Right lobe of liver (tissue), 6 donors: ENCODE results near the gene CAPN5. TPM values are rescaled to one million over a fixed set of nuclear protein-coding genes. Genes with fewer than 3 reads are reported as not detected.

Experiments used
- ATAC-seq, 4 donors: fragments of 200-7000 bp; cut with Tn5 transposase; one replicate each; pipeline ENCODE4 v1.9.1; 2020; ENCODE audit warnings: mild to moderate bottlenecking in 4 of 4, moderate library complexity in 4 of 4
- DNase-seq, 3 donors: peaks; one replicate each; pipeline ENCODE4 v3.0.0-alpha.2; 2020
- H3K27ac ChIP-seq, 3 donors: fragments of 200-600 bp; one replicate each; pipeline ENCODE4 v1.8.0; 2022
- H3K27me3 ChIP-seq, 2 donors: fragments of 200-600 bp; one replicate each; pipeline ENCODE4 v1.8.0; 2022
- H3K36me3 ChIP-seq, 4 donors: fragments of 200-600 bp; sonication (generic) in 1 of 4; one replicate each; pipeline versions ENCODE4 v1.5.1 to v1.8.0; 2017 to 2022; ENCODE audit warnings: control low read depth in 1 of 4
- H3K4me1 ChIP-seq, 4 donors: fragments of 200-600 bp; sonication (generic) in 1 of 4; one replicate each; pipeline versions ENCODE4 v1.5.1 to v1.8.0; 2017 to 2022; ENCODE audit warnings: control low read depth in 1 of 4
- H3K4me3 ChIP-seq, 3 donors: fragments of 200-600 bp; one replicate each; pipeline ENCODE4 v1.8.0; 2022
- H3K9me3 ChIP-seq, 4 donors: fragments of 200-600 bp; sonication (generic) in 1 of 4; one replicate each; pipeline versions ENCODE4 v1.5.1 to v1.8.0; 2017 to 2022; ENCODE audit warnings: control low read depth in 1 of 4
- POLR2A ChIP-seq: fragments of 450-650 bp; IDR thresholded peaks from one replicate; pipeline ENCODE4 v1.6.1; 2017; ENCODE audit warnings: antibody characterized with exemption, mild to moderate bottlenecking
- WGBS: methylation state at CpG from one replicate; pipeline ENCODE4 v1.1.6; 2018; ENCODE audit warnings: low coverage, low lambda C conversion rate; ENCODE audit not compliant: insufficient coverage; ENCODE audit errors: missing lambda C conversion rate; 5-methylcytosine and 5-hydroxymethylcytosine counted together
- intact Hi-C, 2 donors: fragments of 100-400 bp; cut with DNase I; formaldehyde crosslinking; loops; one replicate each; pipeline versions ENCODE4 v1.11.2 to v1.14.1; 2022
- total RNA-seq, 6 experiments: library from RNA; depleted of rRNA in 2 of 6; stranded (reverse); fragments of >200 nt in 2 of 6; fragmentation: NEBNext Ultra II Directional in 3 of 6; extraction: Animal tissue kit (Norgen Biotek cat#: 25700) in 3 of 6; gene quantifications; one replicate each; pipeline versions ENCODE4 v1.1.0 to v1.2.4, GENCODE V29; 2016 to 2023
- TF ChIP-seq, protein P1 (sequence below), 4 donors: fragments of 200-600 bp in 3 of 4; fragments of 450-650 bp in 1 of 4; IDR thresholded peaks; one replicate each; pipeline versions ENCODE4 v1.5.1 to v1.8.0; 2016 to 2022; ENCODE audit warnings: antibody characterized with exemption in 4 of 4, mild to moderate bottlenecking in 2 of 4
- donor health status: DM: no; HTN: yes; CAD: no.
- donor health status: DM: no; HTN: no; CAD: no.
- donor health status: DM: no; HTN: no; CAD: no.
- donor health status: DM: no; HTN: yes; CAD: no.
- donor health status: DM: no; HTN: yes; CAD: no.

The CAPN5 gene
- total RNA-seq, 6 experiments from 2014 or later = 23.1 to 66.7 (median 43.3) TPM

DNA sequence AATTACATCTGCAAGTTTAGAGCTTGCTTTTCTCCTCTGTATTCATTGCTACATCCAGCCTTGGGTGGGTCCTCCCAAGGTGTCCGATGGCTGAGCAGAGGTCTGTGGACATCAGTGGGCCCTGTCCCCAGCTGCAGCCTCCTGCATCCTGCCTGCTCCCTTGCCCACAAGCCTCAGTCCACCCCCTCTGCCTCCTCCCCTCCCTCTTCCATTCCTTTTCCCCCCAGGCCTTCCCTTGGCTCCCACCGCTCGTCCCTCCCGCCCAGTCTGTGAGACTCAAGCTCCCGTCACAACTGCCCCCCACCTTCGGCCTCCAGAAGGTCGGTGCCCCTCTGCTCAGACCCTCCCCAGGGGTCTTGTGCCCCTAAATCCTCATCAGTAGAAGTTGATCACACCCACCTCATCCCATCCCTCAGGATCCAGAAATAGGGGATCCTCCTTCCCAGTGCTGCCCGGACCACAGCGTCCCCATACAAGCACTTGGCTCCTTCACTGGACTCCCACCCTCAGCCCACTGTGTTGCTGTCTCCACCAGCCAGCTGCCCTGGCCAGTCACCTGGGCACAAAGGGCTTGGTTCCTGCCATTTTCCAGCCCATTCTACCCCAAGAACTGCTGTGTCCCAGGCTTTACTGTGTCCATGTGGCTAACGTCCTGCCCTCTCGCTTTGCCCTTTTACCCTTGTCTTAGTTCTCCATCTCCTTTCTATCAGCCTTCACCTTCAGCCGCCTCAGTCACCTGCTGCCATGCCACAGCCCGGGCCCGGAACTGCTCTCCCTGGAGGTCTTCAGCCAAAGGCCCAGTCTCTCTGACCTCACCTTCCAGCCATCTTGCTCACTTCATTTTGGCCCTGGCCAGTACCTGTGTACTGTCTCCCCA lies 33.6 kb downstream of the CAPN5 start:
- ATAC-seq (no peak), DNase-seq (peak in 2 of 3 donors; percentile 13 to 47)
- TF ChIP-seq, protein P1, sequence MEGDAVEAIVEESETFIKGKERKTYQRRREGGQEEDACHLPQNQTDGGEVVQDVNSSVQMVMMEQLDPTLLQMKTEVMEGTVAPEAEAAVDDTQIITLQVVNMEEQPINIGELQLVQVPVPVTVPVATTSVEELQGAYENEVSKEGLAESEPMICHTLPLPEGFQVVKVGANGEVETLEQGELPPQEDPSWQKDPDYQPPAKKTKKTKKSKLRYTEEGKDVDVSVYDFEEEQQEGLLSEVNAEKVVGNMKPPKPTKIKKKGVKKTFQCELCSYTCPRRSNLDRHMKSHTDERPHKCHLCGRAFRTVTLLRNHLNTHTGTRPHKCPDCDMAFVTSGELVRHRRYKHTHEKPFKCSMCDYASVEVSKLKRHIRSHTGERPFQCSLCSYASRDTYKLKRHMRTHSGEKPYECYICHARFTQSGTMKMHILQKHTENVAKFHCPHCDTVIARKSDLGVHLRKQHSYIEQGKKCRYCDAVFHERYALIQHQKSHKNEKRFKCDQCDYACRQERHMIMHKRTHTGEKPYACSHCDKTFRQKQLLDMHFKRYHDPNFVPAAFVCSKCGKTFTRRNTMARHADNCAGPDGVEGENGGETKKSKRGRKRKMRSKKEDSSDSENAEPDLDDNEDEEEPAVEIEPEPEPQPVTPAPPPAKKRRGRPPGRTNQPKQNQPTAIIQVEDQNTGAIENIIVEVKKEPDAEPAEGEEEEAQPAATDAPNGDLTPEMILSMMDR (IDR thresholded peaks at IDR 0.05) = no peak
- TF ChIP-seq POLR2A = no peak
- Histone ChIP-seq H3K4me3 (no peak overlapping the region), H3K9me3 (no peaks in the 10 kb centered on the region), H3K4me1 (peaks cover 0 to 16% (median 5%) of the 10 kb centered on the region in 4 donors), H3K36me3 (peaks cover 0 to 10% (median 0%) of the 10 kb centered on the region in 4 donors), H3K27ac (no peak overlapping the region), H3K27me3 (no peaks in the 10 kb centered on the region)
- intact Hi-C loops = no loop called here
- 83% methylated on average over 9 of the region's 14 CpGs for WGBS

DNA sequence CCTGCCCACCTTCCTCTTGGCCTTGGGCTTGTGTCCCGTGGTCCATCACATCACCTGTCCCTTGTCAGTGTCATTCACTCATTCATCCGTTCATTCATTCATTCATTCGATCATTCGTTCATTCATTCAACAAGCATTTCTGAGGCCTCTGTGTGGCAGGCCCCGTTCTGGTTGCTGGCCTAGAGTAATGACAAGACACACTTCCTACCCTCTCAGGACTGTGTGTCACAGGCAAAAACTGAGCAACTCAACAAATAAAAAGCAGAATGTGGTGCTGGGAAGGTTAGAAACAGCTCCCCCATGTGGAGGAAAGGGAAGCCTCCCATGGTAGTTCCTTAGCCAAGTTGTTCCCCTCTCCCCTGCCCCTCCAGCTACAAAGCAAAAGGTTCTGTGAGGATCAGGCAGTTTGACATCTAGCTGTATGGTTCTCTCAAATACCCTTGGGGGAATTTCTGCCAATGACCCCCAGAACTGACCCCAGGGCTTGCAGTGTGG lies 34.3 kb downstream of the CAPN5 start:
- Histone ChIP-seq H3K27me3 (no peaks in the 10 kb centered on the region), H3K9me3 (no peaks in the 10 kb centered on the region), H3K36me3 (peaks cover 0 to 10% (median 0%) of the 10 kb centered on the region in 4 donors), H3K27ac (no peak overlapping the region), H3K4me1 (peaks cover 0 to 11% (median 3%) of the 10 kb centered on the region in 4 donors), H3K4me3 (no peak overlapping the region)
- DNase-seq = no peak
- TF ChIP-seq, protein P1 (IDR thresholded peaks at IDR 0.05) = peak in 3 of 4 donors; percentile 33 to 38 (median 36)
- no peak for TF ChIP-seq POLR2A
- WGBS = 83% methylated on average over 5 of the region's 5 CpGs
- intact Hi-C loops = no loop called here
- ATAC-seq = no peak

DNA sequence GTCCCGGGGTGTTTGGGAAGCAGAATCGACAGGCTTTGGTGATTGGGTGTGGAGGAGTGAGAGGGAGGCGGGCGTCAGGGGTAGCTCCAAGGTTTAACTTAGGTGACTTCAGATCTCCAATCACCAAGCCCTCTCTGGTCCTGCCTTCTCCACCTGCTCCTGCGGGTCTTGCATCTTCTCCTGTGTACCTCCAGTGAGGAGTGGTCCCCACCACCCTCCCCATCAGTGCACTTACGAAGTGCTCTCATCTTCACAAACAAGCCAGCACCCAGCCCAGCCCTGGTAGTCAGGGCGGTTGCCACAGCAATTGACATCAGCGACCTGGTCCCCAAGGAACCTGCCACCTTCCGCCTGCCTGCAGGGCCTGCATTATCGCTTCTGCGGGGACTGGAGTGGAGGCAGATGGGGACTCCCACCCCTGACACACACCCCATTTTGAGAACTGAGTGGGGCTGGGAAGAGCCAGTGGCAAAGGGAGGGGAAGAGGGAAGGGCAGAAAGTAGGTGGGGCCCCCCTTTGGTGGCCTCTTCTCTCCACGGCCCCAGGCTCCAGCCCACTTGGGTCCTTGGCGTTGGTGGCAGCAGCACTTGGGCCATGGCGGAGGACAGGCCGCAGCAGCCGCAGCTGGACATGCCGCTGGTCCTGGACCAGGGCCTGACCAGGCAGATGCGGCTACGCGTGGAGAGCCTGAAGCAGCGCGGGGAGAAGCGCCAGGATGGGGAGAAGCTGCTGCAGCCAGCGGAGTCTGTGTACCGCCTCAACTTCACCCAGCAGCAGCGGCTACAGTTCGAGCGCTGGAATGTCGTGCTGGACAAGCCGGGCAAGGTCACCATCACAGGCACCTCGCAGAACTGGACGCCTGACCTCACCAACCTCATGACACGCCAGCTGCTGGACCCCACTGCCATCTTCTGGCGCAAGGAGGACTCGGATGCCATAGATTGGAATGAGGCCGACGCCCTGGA lies 35.8 kb downstream of the CAPN5 start, which contains the start of gene OMP:
Gene OMP, plus strand, starts transcription at position 595 of the 965 bp plus-strand sequence. Its CDS starts 0 bp downstream, at position 595.
- H3K27me3 ChIP-seq = no peaks in the 10 kb centered on the region
- H3K27ac ChIP-seq = no peak within 1 kb of the TSS
- intact Hi-C loops = no loop called here
- H3K4me3 ChIP-seq = no peak within 1 kb of the TSS
- H3K36me3 ChIP-seq = peaks cover 0 to 10% (median 0%) of the 10 kb centered on the region in 4 donors
- TF ChIP-seq, protein P1 (IDR thresholded peaks at IDR 0.05) = no peak
- TF ChIP-seq POLR2A = no peak
- H3K9me3 ChIP-seq = no peaks in the 10 kb centered on the region
- peak in 1 of 4 donors; percentile 3 for ATAC-seq
- 82% methylated on average over 8 of the region's 37 CpGs for WGBS
- H3K4me1 ChIP-seq = peaks cover 0 to 16% (median 2%) of the 10 kb centered on the region in 4 donors
- peak in 2 of 3 donors; percentile 9 to 48 for DNase-seq

DNA sequence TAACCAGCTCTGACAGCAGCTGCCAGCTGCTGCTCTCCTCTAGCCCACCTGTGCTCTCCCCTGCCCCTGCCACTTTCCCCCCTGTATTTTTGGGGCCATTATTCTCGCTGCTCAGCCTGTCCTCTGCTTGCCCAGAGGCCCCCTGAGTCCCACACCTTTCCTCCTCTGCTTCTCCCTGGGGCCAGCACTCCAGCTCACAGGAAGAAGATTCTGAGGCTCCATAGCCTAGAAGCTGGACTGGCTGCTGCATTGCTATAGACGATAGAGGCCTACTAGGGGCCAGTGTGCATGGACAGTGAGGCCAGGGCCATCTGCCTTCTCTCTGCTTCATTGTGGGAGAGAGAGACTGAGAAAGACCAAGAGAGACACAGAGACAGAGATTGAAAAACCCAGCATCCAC lies 36.5 kb downstream of the CAPN5 start:
- H3K27ac ChIP-seq = no peak overlapping the region
- WGBS = 63% methylated on average over 2 of the region's 2 CpGs
- H3K4me3 ChIP-seq = no peak overlapping the region
- ATAC-seq (no peak), DNase-seq (no peak)
- TF ChIP-seq POLR2A = no peak
- TF ChIP-seq, protein P1 (IDR thresholded peaks at IDR 0.05) = no peak
- peaks cover 0 to 21% (median 5%) of the 10 kb centered on the region in 4 donors for H3K4me1 ChIP-seq
- intact Hi-C loops = no loop called here
- no peaks in the 10 kb centered on the region for H3K9me3 ChIP-seq
- H3K27me3 ChIP-seq = no peaks in the 10 kb centered on the region
- peaks cover 0 to 10% (median 0%) of the 10 kb centered on the region in 4 donors for H3K36me3 ChIP-seq
